ENCODE data around the gene DNAJA1. TPM values are rescaled to one million over a fixed set of nuclear protein-coding genes. Genes with fewer than 3 reads are reported as not detected.

DNAJA1 gene
- total RNA-seq, 1 donor from 2014 or later, result 180 TPM

- Mint-ChIP-seq H3K36me3 (peaks cover 13% of the 10 kb centered on the region), H3K27me3 (ENCODE audit: insufficient read depth, low read depth) (no peaks in the 10 kb centered on the region), H3K27ac (no peak overlapping the region), H3K4me1 (peaks cover 11% of the 10 kb centered on the region), H3K4me3 (no peak overlapping the region), H3K9me3 (no peaks in the 10 kb centered on the region)
- no peak overlapping the region for H3K4me3 ChIP-seq
- no peaks in the 10 kb centered on the region for H4K20me1 ChIP-seq (ENCODE audit: low read depth)
- H3K27me3 ChIP-seq, result no peaks in the 10 kb centered on the region
- H3K9me3 ChIP-seq (ENCODE audit: low read depth), result no peaks in the 10 kb centered on the region
- TF ChIP-seq EZH2phosphoT487 (IDR thresholded peaks at IDR 0.05) (no peak), CTCF (IDR thresholded peaks at IDR 0.05) (no peak)
- peaks cover 5% of the 10 kb centered on the region for H3K4me1 ChIP-seq
- no peak overlapping the region for H3K9ac ChIP-seq
- H3K4me2 ChIP-seq, result no peak overlapping the region
- no peak overlapping the region for H3K27ac ChIP-seq
- no peaks in the 10 kb centered on the region for H3K79me2 ChIP-seq (ENCODE audit: low read depth)
- DNase-seq (ENCODE audit: low spot score), result no peak
- H3F3A ChIP-seq (ENCODE audit: low read depth), result peaks cover 32% of the 10 kb centered on the region
- no peak overlapping the region for H2AFZ ChIP-seq (replicated peaks)
- H3K36me3 ChIP-seq, result no peaks in the 10 kb centered on the region
Measured at GRCh38 chr9:33048054-33048465, 23.0 kb downstream of the DNAJA1 start.

- no peaks in the 10 kb centered on the region for H3K4me1 ChIP-seq
- Mint-ChIP-seq H3K4me3 (no peak overlapping the region), H3K27me3 (ENCODE audit: insufficient read depth, low read depth) (no peaks in the 10 kb centered on the region), H3K9me3 (no peaks in the 10 kb centered on the region), H3K27ac (no peak overlapping the region), H3K36me3 (peaks cover 13% of the 10 kb centered on the region), H3K4me1 (peaks cover 3% of the 10 kb centered on the region)
- H3K4me2 ChIP-seq, result no peak overlapping the region
- no peaks in the 10 kb centered on the region for H4K20me1 ChIP-seq (ENCODE audit: low read depth)
- no peak overlapping the region for H3K27ac ChIP-seq
- peaks cover 14% of the 10 kb centered on the region for H3F3A ChIP-seq (ENCODE audit: low read depth)
- H3K9ac ChIP-seq, result no peak overlapping the region
- H3K27me3 ChIP-seq, result no peaks in the 10 kb centered on the region
- H3K4me3 ChIP-seq, result no peak overlapping the region
- no peaks in the 10 kb centered on the region for H3K9me3 ChIP-seq (ENCODE audit: low read depth)
- no peak overlapping the region for H2AFZ ChIP-seq (replicated peaks)
- DNase-seq (ENCODE audit: low spot score), result no peak
- H3K36me3 ChIP-seq, result no peaks in the 10 kb centered on the region
- TF ChIP-seq CTCF (IDR thresholded peaks at IDR 0.05), result no peak
- no peak for TF ChIP-seq EZH2phosphoT487 (IDR thresholded peaks at IDR 0.05)
- TF ChIP-seq EZH2 (IDR thresholded peaks at IDR 0.05), result no peak
- H3K79me2 ChIP-seq (ENCODE audit: low read depth), result no peaks in the 10 kb centered on the region
Measured at GRCh38 chr9:33049680-33050361, 24.7 kb downstream of the DNAJA1 start.

GRCh38 chr9:33051144-33051543 lies 26.1 kb downstream of the DNAJA1 start:
- Histone ChIP-seq H3K4me1 (no peaks in the 10 kb centered on the region), H3K27me3 (no peaks in the 10 kb centered on the region), H2AFZ (replicated peaks) (no peak overlapping the region), H3K9me3 (ENCODE audit: low read depth) (no peaks in the 10 kb centered on the region), H3K36me3 (peaks cover 5% of the 10 kb centered on the region), H3K27ac (no peak overlapping the region), H4K20me1 (ENCODE audit: low read depth) (no peaks in the 10 kb centered on the region), H3K4me2 (no peak overlapping the region), H3F3A (ENCODE audit: low read depth) (peaks cover 2% of the 10 kb centered on the region), H3K9ac (no peak overlapping the region), H3K4me3 (no peak overlapping the region), H3K79me2 (ENCODE audit: low read depth) (no peaks in the 10 kb centered on the region)
- H3K27ac Mint-ChIP-seq, result no peak overlapping the region
- DNase-seq (ENCODE audit: low spot score), result no peak
- H3K36me3 Mint-ChIP-seq, result peaks cover 9% of the 10 kb centered on the region
- no peak overlapping the region for H3K4me3 Mint-ChIP-seq
- H3K4me1 Mint-ChIP-seq, result no peaks in the 10 kb centered on the region
- H3K27me3 Mint-ChIP-seq (ENCODE audit: insufficient read depth, low read depth), result no peaks in the 10 kb centered on the region
- no peak for TF ChIP-seq CTCF (IDR thresholded peaks at IDR 0.05)
- no peak for TF ChIP-seq EZH2phosphoT487 (IDR thresholded peaks at IDR 0.05)
- TF ChIP-seq EZH2 (IDR thresholded peaks at IDR 0.05), result no peak
- no peaks in the 10 kb centered on the region for H3K9me3 Mint-ChIP-seq

Data from neural progenitor cell (in vitro differentiated cells).